ENCODE measurements around the gene CCR9.
A peak's percentile ranks its signal among the peaks of the same experiment; 100 is the strongest.

Gene CCR9

DNA sequence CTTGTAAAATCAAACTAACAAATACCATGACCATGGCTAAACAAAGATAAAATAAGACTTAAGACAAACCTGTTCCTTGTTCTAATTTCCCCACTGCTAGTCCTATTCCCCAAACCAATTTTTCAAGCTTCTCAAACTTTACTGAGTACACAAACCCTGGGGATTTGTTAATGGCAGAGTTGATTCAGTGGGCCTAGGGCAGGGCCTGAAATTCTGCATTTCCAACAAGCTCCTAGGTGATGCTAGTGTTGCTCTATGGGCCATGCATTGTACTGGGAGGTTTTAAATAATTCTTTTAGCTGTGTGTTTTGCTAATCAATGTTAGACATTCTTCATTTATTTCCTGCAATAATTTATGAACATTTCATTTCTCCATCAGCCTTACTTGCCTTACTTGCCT lies 13.3 kb upstream of the CCR9 start:
- DNase-seq = no peak

DNA sequence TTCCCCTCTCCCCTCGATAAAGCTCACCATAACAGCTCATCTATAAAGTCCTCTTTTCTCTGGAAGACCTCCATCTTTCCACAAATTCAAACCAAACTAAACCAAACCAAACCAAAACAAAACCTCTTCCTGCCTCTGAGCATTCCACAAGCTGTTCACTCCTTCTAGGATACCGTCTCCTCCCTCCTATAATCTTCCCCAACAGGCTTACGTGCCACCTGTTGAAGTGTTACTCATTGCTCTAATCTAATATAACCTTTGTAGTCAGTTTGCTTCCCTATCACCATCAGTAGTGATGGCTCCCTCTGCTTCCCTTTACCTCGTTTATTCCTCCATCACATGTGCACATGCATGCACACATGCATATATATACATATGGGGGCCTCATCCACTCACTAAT lies 12.7 kb upstream of the CCR9 start:
- no peak for DNase-seq

DNA sequence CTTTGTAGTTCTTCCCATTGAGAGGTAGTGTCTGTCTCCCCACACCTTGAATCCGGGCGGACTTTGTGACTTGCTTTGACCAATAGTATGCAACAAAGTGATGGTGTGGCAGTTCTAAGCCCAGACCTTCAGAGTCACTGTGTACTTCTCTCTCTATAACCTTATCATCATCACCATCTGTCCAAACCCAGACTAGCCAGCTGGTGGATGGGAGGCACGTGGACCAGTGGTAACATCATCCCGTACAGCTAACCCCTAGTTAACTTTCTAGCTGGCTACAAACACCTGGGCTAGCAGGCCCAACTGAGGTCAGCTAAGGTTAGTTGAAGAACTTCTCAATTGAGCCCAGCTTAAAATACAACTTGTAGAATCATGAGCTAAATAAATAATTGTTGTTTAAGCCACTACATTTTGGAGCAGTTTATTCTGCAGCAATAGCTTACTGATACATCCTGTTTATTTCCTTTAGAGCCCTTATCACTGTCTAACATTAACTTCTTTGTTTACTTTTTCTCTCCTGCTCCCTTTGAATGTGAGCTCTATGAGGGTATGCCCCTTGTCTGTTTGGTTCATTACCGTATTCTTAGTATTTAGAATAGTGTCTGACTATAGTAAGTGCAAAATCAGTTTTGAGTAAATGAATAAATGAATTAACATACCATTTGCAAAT lies 11.5 kb upstream of the CCR9 start:
- no peak for DNase-seq

DNA sequence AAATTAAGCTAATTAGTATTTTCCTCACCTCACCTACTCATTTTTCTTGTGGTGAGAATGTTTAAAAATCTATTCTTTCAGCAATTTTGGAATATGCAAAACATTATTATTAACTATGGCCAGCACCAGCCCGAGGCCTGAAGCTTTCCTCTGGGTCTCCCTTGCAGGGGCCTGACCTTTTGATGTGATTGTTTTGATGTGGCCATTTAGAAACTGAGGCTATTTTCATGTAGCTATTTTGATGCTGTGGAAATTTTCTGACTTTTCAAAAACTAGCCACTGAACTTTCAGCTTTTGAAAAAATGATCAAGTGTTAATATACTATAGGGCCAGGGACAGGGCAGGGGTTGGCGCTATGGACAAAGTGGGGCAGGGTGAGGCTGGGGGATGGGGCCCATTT lies 8.2 kb upstream of the CCR9 start:
- DNase-seq = no peak

DNA sequence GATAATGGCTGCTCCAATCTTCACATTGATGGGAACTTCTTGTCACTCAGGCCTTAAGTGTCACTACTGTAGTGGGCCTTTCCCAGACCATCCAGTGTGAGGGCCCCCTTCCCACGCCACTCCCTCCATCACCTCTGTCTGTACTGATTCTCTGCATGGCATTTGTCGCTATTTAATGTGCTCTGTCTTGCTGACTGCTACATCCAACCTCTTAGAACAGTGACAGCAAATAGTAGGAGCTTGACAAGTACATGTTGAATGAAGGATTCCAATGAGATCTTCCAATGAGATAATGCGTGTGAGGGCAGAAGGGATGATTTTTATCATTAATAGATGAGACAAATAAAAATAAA lies 5.6 kb upstream of the CCR9 start:
- no peak for DNase-seq

DNA sequence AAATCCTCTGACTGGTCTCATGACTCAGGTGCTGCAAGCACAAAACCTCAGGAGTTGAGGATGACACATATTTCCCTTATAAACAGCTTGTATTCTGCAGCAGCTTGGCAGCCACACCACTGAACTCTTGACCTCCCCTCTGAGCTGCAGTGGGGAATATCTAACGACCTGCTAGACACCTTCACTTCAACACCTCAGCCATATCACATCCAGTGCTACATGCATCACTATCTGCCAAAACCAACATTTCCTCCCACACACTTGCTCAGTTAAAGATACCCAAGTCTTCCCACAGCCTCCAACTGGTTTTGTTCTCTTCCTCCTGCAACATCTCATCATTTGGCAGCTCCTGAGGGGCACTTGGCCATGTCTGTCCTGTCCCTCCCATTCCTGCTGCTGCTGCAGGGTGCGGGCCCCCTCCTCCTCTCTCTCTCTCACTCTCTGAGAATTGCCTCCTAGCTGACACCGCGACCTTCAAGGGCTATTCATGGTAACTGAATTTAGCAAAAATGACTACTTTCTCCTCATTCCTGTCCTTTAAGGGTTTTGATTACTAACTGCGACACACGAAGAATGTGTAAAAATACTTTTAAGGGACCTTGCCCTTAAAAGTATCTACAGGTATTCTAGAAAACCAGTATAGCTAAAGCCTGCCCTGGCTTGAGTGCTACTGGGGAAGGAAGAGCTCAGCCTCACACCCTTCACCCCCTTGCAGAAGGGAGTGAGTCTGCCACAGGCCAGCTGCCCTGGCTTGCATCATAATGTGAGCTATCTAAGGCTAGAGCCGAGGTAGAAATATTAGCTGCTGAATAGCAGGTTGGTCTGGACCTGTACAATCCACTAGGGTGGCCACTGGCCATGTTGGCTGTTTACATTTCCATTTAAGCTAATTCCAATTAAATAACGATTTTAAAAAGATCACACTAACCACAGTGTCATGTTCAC lies 5.0 kb upstream of the CCR9 start:
- DNase-seq = peak; percentile 34

DNA sequence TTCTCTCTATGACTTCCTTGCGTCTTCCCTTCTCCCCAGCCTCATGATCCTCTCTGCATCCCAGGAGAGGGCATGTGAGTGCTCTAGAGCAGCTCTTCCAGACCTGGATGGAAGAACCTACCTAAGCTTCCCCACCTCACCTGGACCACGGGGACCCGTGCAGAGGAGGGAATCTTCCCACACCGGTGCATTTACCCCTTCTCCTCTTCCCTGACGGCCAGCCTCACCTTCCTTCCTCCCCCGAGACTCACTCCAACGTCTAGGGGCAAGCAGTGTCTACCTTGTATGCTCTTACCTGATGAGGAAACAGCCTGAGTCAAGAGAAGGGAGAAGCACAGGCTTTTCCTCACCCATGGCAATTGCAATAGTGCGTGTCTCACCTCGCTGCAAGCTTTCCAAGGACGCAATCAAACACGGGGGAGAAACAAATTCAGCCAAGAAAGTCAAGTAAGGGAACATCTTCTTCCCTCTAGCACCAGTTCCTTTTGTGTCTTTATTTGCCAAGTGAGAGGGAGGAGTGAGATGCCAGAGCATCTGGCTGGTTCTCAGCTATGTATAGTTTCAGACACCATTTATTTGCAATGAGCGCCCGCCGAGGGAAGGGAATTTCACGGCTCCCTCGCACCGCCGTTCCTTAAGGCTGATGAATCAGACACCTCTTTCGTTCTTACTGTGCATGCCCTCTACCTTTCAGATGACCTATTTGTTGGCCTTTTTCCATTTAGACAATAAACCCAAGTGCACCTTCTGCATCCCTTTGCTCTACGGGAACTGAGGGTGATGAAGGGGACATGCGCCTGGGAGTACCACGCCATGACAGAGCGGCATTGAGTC lies 1.8 kb upstream of the CCR9 start:
- no peak for DNase-seq

DNA sequence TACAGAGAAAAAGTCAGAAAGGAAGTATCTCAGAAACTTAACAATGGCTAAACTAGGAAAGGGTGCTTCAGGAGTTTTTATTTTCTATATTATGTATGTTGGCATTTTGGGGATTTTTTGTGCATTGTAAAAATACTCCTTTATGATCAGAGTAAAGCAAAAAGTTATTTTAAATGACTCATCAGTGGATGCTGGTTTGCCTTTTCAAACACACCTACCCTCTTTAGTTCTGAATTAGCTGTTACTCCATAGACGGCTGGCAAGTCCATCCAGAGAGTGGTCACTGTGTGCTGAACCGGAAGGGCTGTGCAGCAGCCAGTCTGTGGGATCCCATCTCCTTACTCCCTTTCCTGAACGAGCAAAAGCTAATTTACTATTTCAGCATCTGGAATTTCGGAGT lies 942 bp downstream of the CCR9 start:
- DNase-seq = no peak

DNA sequence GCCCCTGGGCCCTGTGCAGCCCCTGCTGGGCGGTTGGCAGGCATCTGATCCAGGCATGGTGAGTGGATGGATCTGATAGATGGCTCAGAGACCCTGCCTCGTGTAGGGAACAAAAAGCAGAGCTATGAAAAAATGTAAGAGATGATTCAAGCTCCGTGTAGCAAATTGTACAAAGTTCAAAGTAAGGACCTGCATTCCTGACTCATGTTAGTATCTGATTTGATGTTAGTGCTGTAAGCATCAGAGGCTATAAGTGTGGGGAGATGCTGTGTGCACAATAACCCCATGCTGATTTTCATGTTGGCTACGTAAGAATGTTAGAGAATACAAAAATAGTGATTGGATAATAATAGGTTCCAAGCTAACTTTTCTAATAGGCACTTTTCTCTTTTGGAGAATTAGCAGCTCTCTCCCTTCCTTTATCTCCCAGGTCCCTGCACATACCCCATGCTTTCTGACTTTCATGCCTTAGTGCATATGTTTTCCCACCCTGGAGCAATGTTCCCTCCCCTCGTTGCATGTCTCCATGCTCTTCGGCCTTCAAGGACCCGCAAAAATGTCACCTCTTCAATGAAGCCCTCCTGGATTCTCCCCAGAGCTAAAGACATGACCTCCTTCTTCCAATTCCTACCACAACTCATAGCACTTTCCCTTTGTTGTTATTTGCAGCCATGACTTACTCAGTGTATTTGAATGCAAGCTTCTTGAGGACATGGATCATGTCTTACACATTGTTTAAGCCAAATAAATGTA lies 1.6 kb downstream of the CCR9 start:
- DNase-seq = no peak

DNA sequence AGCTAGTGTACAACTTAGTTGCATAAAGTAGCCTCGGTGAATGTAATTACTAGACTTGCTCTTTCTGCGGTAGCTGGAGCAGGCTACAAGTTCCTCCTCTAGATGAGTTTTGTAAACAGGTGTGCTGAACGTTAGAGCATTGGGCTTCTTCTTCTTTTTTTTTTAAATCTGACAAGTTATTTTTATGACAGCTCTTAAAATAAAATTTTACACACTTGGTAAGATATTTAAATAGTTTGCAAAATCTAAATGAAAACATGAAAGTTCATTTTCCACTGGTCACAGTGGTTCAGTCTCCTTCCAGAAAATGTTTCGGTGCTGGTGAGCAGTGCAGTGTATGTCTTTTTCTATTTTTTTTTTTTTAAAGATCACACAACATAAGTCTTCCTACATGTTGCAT lies 3.0 kb downstream of the CCR9 start:
- DNase-seq = no peak

DNA sequence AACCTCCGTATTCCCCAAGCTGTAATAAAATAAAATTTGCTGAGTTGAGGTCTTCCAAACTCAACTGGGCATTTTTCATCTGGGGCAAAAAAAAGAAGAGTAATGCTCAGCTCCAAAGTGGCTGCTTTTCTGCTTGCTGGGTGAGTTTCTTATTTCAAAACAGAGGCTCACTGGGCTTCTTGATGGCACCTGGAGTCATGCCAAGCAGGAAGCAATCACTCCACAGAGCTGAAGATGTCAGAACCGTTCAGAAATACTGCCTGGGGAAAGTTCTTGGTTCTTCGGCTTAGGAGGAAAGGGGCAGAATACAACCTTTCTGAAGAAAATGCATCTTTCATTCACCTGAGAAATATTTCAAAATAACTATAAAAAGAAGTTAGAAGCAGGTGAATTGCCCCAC lies 4.1 kb downstream of the CCR9 start:
- no peak for DNase-seq

DNA sequence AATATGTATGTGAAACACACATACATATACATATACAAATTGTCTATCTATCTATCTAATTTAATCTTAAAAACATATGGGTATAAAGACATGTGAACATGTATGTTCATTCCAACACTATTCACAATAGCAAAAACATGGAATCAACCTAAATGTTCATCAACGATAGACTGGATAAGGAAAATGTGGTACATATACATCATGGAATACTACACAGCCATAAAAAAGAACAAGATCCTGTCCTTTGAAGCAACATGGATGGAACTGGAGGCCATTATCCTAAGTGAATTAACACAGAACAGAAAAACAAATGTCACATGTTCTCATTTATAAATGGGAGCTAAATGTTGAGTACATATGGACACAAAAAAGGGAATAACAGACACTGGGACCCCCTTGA lies 5.8 kb downstream of the CCR9 start:
- DNase-seq = no peak

DNA sequence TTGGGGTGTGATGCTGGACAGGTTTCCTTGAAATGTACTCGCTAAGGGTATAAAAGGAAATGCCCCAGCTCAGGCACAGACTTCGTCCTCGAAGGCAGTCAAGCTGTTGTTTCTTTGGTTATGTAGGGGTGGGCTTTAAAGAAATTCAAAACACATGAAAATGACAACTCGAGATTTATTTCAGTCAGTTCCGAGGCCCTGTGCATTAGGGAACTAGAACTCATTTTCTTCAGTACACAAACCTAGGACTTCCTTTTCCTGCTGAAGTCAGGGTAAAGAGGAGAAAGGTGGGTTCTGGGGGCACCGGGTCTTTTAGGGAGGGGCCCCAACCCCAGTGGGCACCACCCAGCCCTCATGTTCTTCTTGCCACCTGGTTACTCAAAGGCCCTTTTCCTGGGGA lies 7.7 kb downstream of the CCR9 start:
- no peak for DNase-seq

DNA sequence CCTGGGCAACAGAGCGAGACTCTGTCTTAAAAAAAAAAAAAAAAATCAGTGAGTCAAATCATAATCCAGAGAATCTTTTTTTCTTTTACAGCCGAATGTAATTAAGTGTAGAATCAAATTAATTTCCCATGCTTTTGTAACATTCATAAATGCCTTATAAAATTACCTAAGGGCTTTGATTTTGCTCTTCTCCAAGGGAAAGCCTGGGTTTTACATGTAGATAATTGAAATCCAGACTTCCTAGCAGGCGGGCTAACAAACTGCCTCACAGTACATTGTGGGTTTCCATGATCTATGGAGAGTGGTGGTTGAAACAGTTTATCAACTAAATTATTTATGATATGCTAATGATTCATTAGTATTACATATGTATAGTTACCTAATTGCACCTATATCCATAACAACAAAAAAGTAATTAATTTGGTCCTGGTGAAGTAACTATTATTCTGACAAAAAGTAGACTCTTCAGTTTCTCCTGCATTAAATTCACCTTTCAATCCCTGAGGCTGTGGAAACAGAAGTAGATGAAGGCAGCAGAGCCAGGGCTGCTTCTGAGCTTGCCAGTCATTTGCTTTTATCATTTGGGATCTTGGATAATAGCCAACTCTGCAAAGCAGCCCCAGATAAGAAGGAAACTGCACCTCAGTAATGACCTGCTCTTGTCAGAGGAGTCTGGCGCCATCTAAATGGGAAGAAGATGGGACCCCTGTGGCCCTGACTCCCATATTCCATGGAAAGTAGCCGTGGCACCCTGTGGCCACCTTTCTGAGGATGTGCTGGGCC lies 9.5 kb downstream of the CCR9 start:
- DNase-seq = no peak

DNA sequence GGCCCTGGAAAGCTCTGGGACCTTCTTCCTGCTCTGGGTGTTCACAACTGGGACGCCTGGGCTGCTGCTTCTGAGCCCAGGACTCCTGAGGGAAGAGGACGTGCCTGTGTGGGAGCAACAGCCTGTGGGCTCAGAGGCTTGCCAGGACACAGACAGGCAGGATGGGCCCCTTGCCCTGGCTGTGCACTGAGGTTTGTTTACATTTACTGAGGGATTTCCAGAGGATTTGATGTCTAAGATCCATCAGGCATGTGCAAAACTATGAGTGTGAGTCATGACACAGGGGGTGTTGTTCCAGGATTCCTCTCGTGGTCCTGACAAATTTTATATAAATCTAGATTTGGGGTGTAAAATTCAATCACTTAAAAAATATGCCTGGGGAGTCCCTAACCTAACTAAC lies 10.6 kb downstream of the CCR9 start:
- no peak for DNase-seq

DNA sequence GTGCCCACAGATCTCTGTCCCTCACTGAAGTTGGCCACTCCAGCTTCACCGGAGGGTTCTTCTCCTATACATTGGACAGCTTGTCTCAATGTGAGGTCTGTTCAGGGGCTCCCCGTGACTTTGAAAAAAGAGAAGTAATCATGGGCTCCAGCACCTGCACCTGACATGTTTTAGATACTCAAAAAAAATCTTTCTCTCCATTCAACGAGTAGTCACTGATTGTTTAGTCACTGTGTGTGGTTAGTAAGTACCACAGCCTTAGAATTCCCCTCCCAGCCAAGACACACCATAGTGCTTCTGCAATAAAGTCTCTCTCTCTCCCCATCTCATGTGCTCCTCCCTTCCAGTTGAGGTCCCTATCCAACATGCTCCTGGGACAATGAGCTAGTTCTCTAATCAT lies 18.6 kb downstream of the CCR9 start:
- no peak for DNase-seq

DNA sequence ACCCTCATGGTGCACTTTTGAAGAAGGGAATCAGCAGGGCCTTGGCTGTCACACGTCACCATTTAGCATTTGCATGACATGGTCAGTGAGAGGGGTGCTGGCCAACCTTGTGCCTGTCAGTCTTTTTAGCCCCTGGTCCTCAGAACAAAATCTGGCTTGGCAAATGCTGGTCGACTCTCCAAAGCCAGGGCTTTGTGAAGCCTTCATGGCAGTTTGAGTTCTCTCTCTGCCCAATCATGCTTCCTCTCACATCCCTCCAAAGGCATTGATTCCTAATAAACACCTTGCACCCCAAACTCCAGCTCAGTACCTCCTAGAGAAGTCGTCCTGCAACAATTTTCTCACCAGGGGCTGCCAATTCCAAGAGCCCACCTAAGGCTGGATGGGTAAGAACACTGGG lies 19.4 kb downstream of the CCR9 start:
- DNase-seq = no peak

DNA sequence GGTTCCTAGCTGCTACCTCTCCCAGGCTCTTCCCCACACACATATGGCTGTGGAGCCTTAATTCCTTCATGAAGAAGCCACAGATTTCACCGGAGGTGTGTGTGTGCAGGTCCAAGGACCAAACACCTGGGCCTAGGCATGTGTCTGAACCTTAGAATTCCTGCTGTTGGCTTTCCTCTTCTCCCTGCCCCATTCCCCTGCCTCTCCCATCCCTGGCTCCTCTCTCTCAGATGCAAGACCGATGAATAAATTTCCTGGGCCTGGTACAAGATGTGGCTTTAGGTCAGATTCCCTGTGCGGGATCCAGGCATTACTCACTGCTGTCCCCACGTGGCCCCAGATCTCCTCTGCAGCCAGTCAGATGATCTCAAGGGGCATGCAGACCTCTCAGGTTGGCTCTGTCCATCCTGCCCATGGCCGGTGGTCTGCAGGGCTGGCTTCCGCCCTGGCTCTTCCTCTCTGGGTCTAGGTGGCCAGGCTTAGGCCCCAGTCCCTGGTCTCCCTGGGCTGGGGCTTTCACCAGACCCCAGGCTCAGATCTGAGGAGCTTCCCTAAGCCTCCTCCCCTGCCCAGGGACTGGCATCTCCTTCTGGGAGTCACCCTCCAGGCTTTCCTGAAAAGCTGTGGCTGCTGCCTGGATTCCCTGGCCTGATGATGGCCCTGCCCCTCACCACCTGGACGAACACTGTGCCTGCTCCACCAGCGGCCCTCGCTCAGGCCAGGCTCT lies 20.5 kb downstream of the CCR9 start:
- no peak for DNase-seq

DNA sequence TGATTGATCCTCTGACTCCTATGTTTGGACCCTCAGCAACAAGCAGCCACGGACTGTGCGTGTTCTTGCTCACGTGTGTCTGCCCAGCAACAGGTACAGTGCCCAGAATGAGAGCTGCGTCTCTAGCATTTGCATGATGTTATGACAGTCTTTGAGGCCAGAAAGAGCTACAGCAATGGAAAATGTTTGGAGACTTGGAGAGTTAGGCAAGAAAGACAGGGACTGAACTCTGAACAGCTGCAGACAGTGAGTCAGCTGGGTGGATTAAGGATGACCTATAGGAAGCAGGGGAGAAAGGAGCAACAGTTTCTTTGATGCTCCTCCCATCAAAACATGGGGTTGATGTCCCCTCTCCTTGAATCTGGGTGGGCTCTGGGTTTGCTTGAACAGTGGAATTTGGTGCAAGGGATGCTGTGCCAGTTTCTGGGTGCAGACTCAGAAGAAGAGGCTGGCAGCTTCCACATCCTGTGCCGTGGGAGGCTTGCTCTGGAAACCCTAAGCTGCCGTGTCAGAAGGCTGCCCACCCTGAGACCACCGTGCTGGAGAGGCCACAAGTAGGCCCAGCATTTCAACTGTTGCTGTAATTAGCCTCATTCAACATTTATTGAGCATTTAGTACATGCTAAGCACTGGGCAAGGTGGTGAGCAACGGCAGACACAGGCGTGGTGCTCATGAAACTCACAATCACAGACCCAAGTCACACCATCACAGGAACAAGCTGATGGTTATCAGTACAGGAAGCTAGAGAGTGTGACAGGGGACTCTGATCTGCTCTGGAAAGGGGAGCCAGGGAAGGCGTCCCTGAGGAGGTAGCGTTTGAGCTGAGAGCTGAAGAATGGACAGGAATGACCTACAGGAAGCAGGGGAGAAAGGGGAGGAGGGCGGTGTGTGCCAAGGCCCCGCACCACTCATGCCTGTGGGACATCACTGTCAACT lies 21.7 kb downstream of the CCR9 start:
- DNase-seq = no peak

DNA sequence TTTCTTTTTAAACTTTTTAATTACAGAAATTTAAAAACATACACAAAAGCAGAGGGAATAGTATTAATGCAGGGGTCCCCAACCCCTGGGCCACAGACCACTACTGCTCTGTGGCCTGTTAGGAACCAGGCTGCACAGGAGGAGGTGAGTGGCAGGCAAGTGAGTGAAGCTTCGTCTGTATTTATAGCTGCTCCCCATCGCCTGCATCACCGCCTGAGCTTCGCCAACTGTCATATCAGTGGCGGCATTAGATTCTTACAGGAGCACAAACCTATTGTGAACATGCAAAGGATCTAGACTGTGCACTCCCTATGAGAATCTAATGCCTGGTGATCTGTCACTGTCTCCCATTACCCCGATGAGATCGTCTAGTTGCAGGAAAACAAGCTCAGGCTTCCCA lies 22.4 kb downstream of the CCR9 start:
- no peak for DNase-seq
